ENCODE data around the gene HNRNPA3.

HNRNPA3 gene

DNA sequence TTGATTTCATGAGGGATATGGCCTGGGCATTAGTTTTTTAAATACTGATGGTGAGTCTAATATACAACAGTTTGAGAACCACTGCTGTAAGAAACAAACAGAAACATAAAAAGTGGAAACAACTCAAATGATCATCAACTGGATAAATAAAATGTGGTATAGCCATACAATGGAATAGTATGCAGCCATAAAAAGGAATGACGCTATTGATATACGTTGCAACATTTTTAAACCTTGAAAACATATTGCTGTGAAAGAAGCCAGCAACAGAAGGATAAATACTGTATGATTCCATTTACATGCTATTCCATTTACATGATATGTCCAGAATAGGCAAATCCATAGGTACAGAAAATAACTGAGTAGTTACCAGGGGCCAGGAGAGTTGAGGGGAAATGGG, 45.5 kb downstream of the HNRNPA3 start:
- POLR2A ChIA-PET = no interaction called here
- CTCF ChIA-PET = no interaction called here
- TF ChIP-seq CTBP1 (IDR thresholded peaks at IDR 0.05; ENCODE audit: borderline replicate concordance) (no peak), ELF4 (IDR thresholded peaks at IDR 0.05) (no peak), SUZ12 (IDR thresholded peaks at IDR 0.05) (no peak), LEF1 (IDR thresholded peaks at IDR 0.05; ENCODE audit: borderline replicate concordance) (no peak), ARNT (IDR thresholded peaks at IDR 0.05) (no peak), ZNF384 (IDR thresholded peaks at IDR 0.05) (no peak), FOXA1 (IDR thresholded peaks at IDR 0.05) (no peak), FOXK2 (IDR thresholded peaks at IDR 0.05) (no peak), TARDBP (IDR thresholded peaks at IDR 0.05) (no peak), NFRKB (IDR thresholded peaks at IDR 0.05) (no peak), HDGF (IDR thresholded peaks at IDR 0.05; ENCODE audit: borderline replicate concordance) (no peak), FOXM1 (IDR thresholded peaks at IDR 0.05; ENCODE audit: borderline replicate concordance) (no peak), BHLHE40 (IDR thresholded peaks at IDR 0.05; ENCODE audit: borderline replicate concordance) (no peak), SP1 (IDR thresholded peaks at IDR 0.05) (no peak), L3MBTL2 (conservative IDR thresholded peaks at IDR 0.05) (no peak)
- TF ChIP-seq, protein P1, sequence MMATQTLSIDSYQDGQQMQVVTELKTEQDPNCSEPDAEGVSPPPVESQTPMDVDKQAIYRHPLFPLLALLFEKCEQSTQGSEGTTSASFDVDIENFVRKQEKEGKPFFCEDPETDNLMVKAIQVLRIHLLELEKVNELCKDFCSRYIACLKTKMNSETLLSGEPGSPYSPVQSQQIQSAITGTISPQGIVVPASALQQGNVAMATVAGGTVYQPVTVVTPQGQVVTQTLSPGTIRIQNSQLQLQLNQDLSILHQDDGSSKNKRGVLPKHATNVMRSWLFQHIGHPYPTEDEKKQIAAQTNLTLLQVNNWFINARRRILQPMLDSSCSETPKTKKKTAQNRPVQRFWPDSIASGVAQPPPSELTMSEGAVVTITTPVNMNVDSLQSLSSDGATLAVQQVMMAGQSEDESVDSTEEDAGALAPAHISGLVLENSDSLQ (IDR thresholded peaks at IDR 0.05) = no peak
- no peak for DNase-seq (ENCODE audit: extremely low spot score)

DNA sequence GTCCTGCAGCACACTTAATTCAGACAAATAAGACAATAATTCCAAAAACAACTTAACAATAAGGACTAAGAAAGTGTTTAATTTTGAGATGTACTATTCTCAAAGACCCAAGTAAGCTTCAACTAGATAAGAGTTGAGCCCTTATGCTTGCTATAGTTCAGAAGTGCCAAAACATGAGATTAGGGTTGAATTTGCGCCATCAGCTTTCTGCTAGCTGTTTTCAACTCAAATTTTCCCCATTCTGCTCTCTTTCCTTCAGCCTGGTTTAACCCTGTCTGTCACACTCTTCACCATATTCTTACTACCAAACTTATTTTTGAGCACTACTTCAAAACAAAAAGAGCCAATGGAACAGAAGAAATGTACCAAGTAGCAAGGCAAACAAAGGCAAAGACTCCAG, 47.8 kb downstream of the HNRNPA3 start:
- DNase-seq (ENCODE audit: extremely low spot score) = no peak
- CTCF ChIA-PET = interaction anchor here (1.2 kb wide), 1 partner anchor 13 kb away, joined by 3 read pairs; no protein-coding TSS in a partner anchor
- TF ChIP-seq L3MBTL2 (conservative IDR thresholded peaks at IDR 0.05) (no peak), ELF4 (IDR thresholded peaks at IDR 0.05) (no peak), NFRKB (IDR thresholded peaks at IDR 0.05) (no peak), HDGF (IDR thresholded peaks at IDR 0.05; ENCODE audit: borderline replicate concordance) (no peak), TARDBP (IDR thresholded peaks at IDR 0.05) (no peak), CTBP1 (IDR thresholded peaks at IDR 0.05; ENCODE audit: borderline replicate concordance) (no peak), FOXA1 (IDR thresholded peaks at IDR 0.05) (no peak)
- POLR2A ChIA-PET = no interaction called here

DNA sequence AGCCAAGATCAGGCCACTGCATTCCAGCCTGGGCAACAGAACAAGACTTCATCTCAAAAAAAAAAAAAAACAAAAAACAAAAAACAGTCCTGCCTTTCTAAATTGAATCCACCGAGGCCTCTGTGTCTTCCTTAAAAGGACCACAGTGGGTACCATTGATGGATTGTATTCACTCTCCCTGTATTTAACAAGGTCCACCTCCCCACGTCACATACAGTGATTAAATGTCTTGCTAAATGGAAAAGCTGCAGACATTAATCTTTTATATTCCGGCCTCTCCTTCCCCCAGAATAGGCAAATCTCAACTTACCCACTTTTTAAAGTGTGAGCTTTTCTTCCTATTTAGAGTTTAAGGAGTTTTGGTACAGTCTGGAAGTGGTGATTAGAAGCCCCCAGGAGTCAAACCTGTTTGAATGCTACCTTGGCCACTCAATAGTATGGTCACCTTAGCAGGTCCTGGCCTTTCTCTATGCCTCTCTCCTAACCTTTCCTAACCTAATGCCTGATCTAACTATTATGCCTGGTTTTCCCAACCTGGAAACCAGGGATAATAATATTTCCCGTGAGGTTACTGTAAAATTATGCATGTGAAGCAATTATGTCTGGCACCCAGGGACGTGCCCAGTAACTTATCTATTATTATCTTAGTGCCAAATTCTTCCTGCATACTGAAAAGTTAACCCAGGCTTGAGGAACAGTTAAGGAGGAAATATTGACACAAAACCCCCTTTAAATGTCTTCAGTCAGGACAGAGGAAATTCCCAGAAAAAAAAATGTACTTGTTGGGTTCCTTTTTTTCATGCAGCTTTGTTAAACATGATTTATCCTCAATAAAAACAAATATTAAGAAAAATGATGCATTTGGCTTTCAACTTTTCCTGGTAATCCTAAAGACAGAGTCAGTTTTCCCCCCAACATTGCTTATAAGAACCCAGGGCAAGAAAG, 48.8 kb downstream of the HNRNPA3 start:
- ChIA-PET CTCF (interaction anchor here (0.7 to 1.2 kb wide), 2 partner anchors 9 to 12 kb away, joined by 3 read pairs; no protein-coding TSS in a partner anchor), POLR2A (no interaction called here)
- no peak for TF ChIP-seq ZNF384 (IDR thresholded peaks at IDR 0.05)
- no peak for TF ChIP-seq ARNT (IDR thresholded peaks at IDR 0.05)
- TF ChIP-seq TARDBP (IDR thresholded peaks at IDR 0.05) = no peak
- TF ChIP-seq, protein P1 (IDR thresholded peaks at IDR 0.05) = no peak
- TF ChIP-seq SUZ12 (IDR thresholded peaks at IDR 0.05) = no peak
- no peak for TF ChIP-seq CTBP1 (IDR thresholded peaks at IDR 0.05; ENCODE audit: borderline replicate concordance)
- no peak for TF ChIP-seq ELF4 (IDR thresholded peaks at IDR 0.05)
- no peak for TF ChIP-seq HDGF (IDR thresholded peaks at IDR 0.05; ENCODE audit: borderline replicate concordance)
- no peak for TF ChIP-seq LEF1 (IDR thresholded peaks at IDR 0.05; ENCODE audit: borderline replicate concordance)
- no peak for TF ChIP-seq NFRKB (IDR thresholded peaks at IDR 0.05)
- no peak for TF ChIP-seq FOXM1 (IDR thresholded peaks at IDR 0.05; ENCODE audit: borderline replicate concordance)
- TF ChIP-seq FOXK2 (IDR thresholded peaks at IDR 0.05) = no peak
- no peak for TF ChIP-seq FOXA1 (IDR thresholded peaks at IDR 0.05)
- TF ChIP-seq L3MBTL2 (conservative IDR thresholded peaks at IDR 0.05) = no peak
- TF ChIP-seq SP1 (IDR thresholded peaks at IDR 0.05) = no peak
- no peak for TF ChIP-seq BHLHE40 (IDR thresholded peaks at IDR 0.05; ENCODE audit: borderline replicate concordance)
- no peak for DNase-seq (ENCODE audit: extremely low spot score)

DNA sequence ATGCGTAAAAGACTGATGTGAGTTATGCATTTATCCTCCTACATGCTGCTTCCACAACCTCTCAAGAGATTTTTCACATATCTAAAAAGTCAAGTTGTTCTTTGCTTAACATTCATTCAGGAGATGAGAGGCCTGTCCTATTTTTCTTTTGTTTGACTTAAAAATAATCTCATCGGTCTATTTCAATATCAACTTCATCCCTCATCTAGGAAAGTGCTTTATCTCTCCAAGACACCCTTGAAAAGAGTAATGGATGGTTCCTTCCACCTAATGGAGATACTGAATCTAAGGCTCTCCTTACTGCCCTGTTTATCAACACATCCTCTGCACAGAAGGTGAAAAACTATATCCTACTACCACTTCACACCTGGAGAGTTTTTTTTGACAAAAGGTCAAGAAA, 49.5 kb downstream of the HNRNPA3 start:
- ChIA-PET POLR2A (no interaction called here), CTCF (no interaction called here)
- no peak for DNase-seq (ENCODE audit: extremely low spot score)
- TF ChIP-seq HDGF (IDR thresholded peaks at IDR 0.05; ENCODE audit: borderline replicate concordance) = no peak
- no peak for TF ChIP-seq ZNF384 (IDR thresholded peaks at IDR 0.05)
- no peak for TF ChIP-seq SUZ12 (IDR thresholded peaks at IDR 0.05)
- no peak for TF ChIP-seq LEF1 (IDR thresholded peaks at IDR 0.05; ENCODE audit: borderline replicate concordance)
- no peak for TF ChIP-seq TARDBP (IDR thresholded peaks at IDR 0.05)
- no peak for TF ChIP-seq NFRKB (IDR thresholded peaks at IDR 0.05)

DNA sequence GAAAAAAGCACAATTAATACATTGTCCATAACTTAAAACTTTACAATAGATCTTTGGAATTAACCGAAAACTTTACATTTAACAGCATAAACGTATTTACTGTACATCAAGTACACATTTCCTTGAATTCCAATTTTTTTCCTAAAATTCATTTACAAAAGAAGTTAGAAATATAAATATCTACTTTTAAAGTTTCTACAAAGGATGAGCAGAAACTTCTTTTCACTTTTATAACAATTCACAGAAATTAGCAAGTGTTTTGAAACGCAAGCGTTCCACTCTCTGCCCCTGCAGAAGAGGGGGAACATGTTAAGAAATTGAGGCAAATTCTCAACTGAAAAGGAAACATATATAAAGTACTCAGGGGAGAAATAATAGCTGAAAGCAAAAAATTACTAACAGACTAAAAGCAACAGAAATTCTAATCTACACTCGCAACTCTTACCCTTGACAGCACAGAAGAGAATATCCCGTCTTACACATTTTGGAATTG, 50.4 kb downstream of the HNRNPA3 start:
- TF ChIP-seq NFRKB (IDR thresholded peaks at IDR 0.05) (no peak), CTBP1 (IDR thresholded peaks at IDR 0.05; ENCODE audit: borderline replicate concordance) (no peak), L3MBTL2 (conservative IDR thresholded peaks at IDR 0.05) (no peak), FOXK2 (IDR thresholded peaks at IDR 0.05) (no peak), ZNF384 (IDR thresholded peaks at IDR 0.05) (no peak), SP1 (IDR thresholded peaks at IDR 0.05) (no peak), TARDBP (IDR thresholded peaks at IDR 0.05) (no peak), ARNT (IDR thresholded peaks at IDR 0.05) (no peak), SUZ12 (IDR thresholded peaks at IDR 0.05) (no peak), FOXA1 (IDR thresholded peaks at IDR 0.05) (no peak), ELF4 (IDR thresholded peaks at IDR 0.05) (no peak), BHLHE40 (IDR thresholded peaks at IDR 0.05; ENCODE audit: borderline replicate concordance) (no peak)
- TF ChIP-seq, protein P1 (IDR thresholded peaks at IDR 0.05) = no peak
- POLR2A ChIA-PET = interaction anchor here (0.8 to 3.2 kb wide), 10 partner anchors 10 to 493 kb away, joined by 3 to 35 read pairs (median 5); partner anchors contain the start of genes AGPS and HNRNPA3
- no peak for DNase-seq (ENCODE audit: extremely low spot score)
- CTCF ChIA-PET = interaction anchor here (0.6 to 3.1 kb wide), 6 partner anchors 8 to 1169 kb away, joined by 3 to 23 read pairs (median 4); no protein-coding TSS in a partner anchor

Measured in HEK293T (cell line).